BLaER1 (cell line): ENCODE data around the gene RAF1.

Experiments
- H3K27ac ChIP-seq: shearing (Covaris generic); formaldehyde crosslinking; 2 replicates; pipeline ENCODE4 v1.8.1; 2022
- H3K27me3 ChIP-seq: shearing (Covaris generic); formaldehyde crosslinking; 2 replicates; pipeline ENCODE4 v1.8.1; 2022
- H3K36me3 ChIP-seq: shearing (Covaris generic); formaldehyde crosslinking; 2 replicates; pipeline ENCODE4 v1.8.1; 2022
- H3K4me1 ChIP-seq: shearing (Covaris generic); formaldehyde crosslinking; 2 replicates; pipeline ENCODE4 v1.8.1; 2022
- H3K4me2 ChIP-seq: shearing (Covaris generic); formaldehyde crosslinking; 2 replicates; pipeline ENCODE4 v1.8.1; 2022
- H3K4me3 ChIP-seq: shearing (Covaris generic); formaldehyde crosslinking; 2 replicates; pipeline ENCODE4 v1.8.1; 2022
- H3K9ac ChIP-seq: shearing (Covaris generic); formaldehyde crosslinking; 2 replicates; pipeline ENCODE4 v1.8.1; 2022
- H3K9me3 ChIP-seq: shearing (Covaris generic); formaldehyde crosslinking; 2 replicates; pipeline ENCODE4 v1.8.1; 2022
- H4K20me1 ChIP-seq: shearing (Covaris generic); formaldehyde crosslinking; 2 replicates; pipeline ENCODE4 v1.8.1; 2022
- Cebpa-rat ChIP-seq: shearing (Covaris generic); IDR thresholded peaks from 2 replicates; pipeline ENCODE4 v1.8.1; 2022

Gene RAF1

GRCh38 chr3:12584083-12584482 is 79.8 kb downstream of the RAF1 start:
- H3K27ac ChIP-seq: no peak overlapping the region
- H3K4me2 ChIP-seq: no peak overlapping the region
- H3K27me3 ChIP-seq: no peaks in the 10 kb centered on the region
- H4K20me1 ChIP-seq: peaks cover 97% of the 10 kb centered on the region
- no peak overlapping the region for H3K4me3 ChIP-seq
- peaks cover 98% of the 10 kb centered on the region for H3K36me3 ChIP-seq
- no peak overlapping the region for H3K9ac ChIP-seq
- no peaks in the 10 kb centered on the region for H3K9me3 ChIP-seq
- peaks cover 10% of the 10 kb centered on the region for H3K4me1 ChIP-seq
- TF ChIP-seq Cebpa-rat: no peak

DNA sequence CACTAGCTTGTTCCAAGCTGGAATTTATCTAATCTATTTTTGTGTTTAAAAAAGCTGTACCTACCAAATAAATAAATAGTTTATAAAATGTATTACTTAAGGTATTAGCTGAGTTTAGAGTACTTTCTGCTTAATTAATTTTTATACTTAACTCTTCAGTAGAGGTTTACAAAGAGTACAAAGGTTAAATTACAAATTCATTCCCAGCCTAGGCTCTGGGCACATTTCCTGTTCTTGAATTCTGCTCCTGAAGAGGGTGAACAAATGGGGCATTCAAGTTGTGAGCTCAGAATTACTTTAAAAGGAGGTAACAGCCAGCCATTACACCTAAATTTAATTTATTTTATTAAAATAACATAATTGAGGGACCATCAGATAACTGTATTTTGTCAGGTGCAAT is 80.6 kb downstream of the RAF1 start:
- H3K4me2 ChIP-seq: no peak overlapping the region
- no peaks in the 10 kb centered on the region for H3K27me3 ChIP-seq
- H4K20me1 ChIP-seq: peaks cover 95% of the 10 kb centered on the region
- H3K27ac ChIP-seq: no peak overlapping the region
- H3K9ac ChIP-seq: no peak overlapping the region
- H3K4me1 ChIP-seq: peaks cover 14% of the 10 kb centered on the region
- TF ChIP-seq Cebpa-rat: no peak
- H3K36me3 ChIP-seq: peaks cover 98% of the 10 kb centered on the region
- no peak overlapping the region for H3K4me3 ChIP-seq
- no peaks in the 10 kb centered on the region for H3K9me3 ChIP-seq

DNA sequence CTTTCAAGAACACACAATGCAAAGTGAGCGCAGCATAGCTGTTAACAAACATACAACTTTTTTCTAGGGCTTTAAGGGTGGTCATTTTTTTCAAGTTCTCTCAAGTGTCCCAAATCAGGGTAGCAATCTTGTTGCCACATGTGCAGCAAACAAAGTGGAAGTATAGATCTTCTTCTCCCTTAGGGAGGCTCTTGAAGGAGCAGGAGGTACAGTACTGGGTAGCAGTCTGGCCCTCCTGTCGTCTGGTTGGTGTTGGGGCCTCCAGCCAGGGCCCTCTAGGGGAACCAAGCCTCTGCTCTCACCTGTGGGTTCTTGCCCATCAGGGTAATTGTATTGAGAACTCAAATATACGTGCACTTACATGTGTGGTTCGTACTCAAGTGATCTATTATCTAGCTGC is 81.2 kb downstream of the RAF1 start:
- no peak overlapping the region for H3K27ac ChIP-seq
- no peak overlapping the region for H3K4me3 ChIP-seq
- TF ChIP-seq Cebpa-rat: no peak
- H3K27me3 ChIP-seq: no peaks in the 10 kb centered on the region
- peaks cover 94% of the 10 kb centered on the region for H4K20me1 ChIP-seq
- peaks cover 5% of the 10 kb centered on the region for H3K9me3 ChIP-seq
- H3K36me3 ChIP-seq: peaks cover 98% of the 10 kb centered on the region
- H3K9ac ChIP-seq: no peak overlapping the region
- peaks cover 14% of the 10 kb centered on the region for H3K4me1 ChIP-seq
- no peak overlapping the region for H3K4me2 ChIP-seq

DNA sequence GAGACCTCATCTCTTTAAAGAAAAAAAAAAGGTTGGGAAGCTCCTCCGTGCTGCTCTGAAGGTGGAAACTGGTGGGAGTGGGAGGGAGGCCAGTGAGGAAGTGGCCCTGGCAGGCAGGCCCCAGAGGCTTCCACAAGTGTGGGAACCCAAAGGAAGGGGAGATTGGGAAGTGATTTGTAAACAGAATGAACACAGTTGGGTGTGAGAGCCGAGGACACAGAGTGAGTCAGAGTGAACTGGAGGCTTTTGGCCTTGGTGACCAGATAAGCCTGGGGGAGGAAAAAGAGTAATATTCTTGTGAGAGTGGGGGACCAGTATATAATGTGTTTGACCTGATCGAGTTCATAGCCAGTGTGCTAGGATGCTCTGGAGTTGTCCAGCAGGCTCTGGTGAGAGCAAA is 84.0 kb downstream of the RAF1 start:
- peaks cover 98% of the 10 kb centered on the region for H3K36me3 ChIP-seq
- H3K4me3 ChIP-seq: no peak overlapping the region
- H3K9ac ChIP-seq: no peak overlapping the region
- no peaks in the 10 kb centered on the region for H3K27me3 ChIP-seq
- H3K4me1 ChIP-seq: peaks cover 14% of the 10 kb centered on the region
- H3K4me2 ChIP-seq: peak overlapping the region; percentile 73
- H3K27ac ChIP-seq: peak overlapping the region; percentile 74
- peaks cover 17% of the 10 kb centered on the region for H3K9me3 ChIP-seq
- no peak for TF ChIP-seq Cebpa-rat
- peaks cover 66% of the 10 kb centered on the region for H4K20me1 ChIP-seq

DNA sequence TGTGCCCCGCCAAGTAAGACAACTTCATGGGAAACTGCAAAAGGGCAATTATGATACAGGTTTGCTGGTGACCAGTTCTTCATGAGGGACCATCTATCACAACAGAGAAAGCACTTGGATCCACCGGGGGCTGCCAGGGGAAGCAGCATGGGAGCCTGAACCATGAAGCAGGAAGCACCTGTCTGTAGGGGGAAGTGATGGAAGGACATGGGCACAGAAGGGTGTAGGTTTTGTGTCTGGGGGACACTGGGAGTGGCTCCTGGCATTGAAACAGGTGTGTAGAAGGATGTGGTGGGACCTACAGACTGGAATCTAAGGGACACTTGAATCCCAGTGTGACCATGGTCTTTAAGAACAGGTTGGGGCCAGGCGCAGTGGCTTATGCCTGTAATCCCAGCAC is 84.5 kb downstream of the RAF1 start:
- Histone ChIP-seq H3K4me2 (peak overlapping the region; percentile 73), H4K20me1 (peaks cover 62% of the 10 kb centered on the region), H3K9me3 (peaks cover 17% of the 10 kb centered on the region), H3K4me1 (peaks cover 14% of the 10 kb centered on the region), H3K36me3 (peaks cover 98% of the 10 kb centered on the region), H3K4me3 (no peak overlapping the region), H3K9ac (no peak overlapping the region), H3K27ac (peak overlapping the region; percentile 74), H3K27me3 (no peaks in the 10 kb centered on the region)
- no peak for TF ChIP-seq Cebpa-rat

DNA sequence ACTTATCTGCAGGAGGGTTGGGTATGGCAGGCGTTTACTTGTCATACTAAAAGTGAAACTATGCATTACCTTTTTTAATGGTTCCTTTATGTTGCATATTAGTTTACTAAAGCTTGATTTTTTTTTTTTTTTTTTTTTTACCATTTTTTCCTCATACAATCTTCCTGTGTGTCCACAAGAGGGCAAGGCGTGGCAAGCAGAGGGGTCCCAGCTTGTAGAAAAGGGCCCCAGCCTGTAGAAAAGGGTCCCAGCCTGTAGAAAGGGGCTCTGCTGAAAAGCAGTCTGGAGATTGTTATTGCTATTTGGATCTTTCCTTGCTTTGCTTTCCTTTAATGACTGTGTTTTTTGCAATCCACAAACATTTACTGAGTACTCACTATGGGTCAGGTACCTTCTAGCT is 85.2 kb downstream of the RAF1 start:
- Histone ChIP-seq H3K4me1 (peaks cover 14% of the 10 kb centered on the region), H3K27ac (0 out of 2 replicates have a peak overlapping the region, but pooled peaks have one; percentile 74), H4K20me1 (peaks cover 55% of the 10 kb centered on the region), H3K9ac (no peak overlapping the region), H3K27me3 (no peaks in the 10 kb centered on the region), H3K9me3 (peaks cover 17% of the 10 kb centered on the region), H3K36me3 (peaks cover 98% of the 10 kb centered on the region), H3K4me2 (peak overlapping the region; percentile 73), H3K4me3 (no peak overlapping the region)
- no peak for TF ChIP-seq Cebpa-rat

- H3K4me3 ChIP-seq: no peak overlapping the region
- no peak overlapping the region for H3K27ac ChIP-seq
- no peak for TF ChIP-seq Cebpa-rat
- peaks cover 98% of the 10 kb centered on the region for H3K36me3 ChIP-seq
- peaks cover 17% of the 10 kb centered on the region for H3K9me3 ChIP-seq
- H3K4me2 ChIP-seq: no peak overlapping the region
- H3K9ac ChIP-seq: no peak overlapping the region
- peaks cover 41% of the 10 kb centered on the region for H4K20me1 ChIP-seq
- H3K4me1 ChIP-seq: peaks cover 14% of the 10 kb centered on the region
- no peaks in the 10 kb centered on the region for H3K27me3 ChIP-seq
Observed at GRCh38 chr3:12577379-12577778, 86.5 kb downstream of the RAF1 start.

DNA sequence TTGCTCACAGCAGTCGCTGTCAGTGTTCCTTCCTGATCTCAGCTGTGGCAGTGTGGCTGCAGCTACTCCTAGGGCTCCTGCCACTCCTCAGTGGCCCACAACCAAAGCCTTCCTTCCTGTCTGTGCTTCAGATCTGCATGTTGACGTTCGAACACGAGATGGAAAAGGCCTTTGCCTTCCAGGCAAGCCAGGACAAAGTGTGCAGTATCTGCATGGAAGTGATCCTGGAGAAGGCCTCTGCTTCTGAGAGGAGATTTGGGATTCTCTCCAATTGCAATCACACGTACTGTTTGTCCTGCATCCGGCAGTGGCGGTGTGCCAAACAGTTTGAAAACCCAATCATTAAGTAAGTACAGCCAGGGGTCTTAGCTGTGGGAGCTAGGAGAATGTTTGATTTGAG is 89.3 kb downstream of the RAF1 start:
- peaks cover 17% of the 10 kb centered on the region for H3K9me3 ChIP-seq
- no peak overlapping the region for H3K4me2 ChIP-seq
- no peak overlapping the region for H3K27ac ChIP-seq
- no peak for TF ChIP-seq Cebpa-rat
- H4K20me1 ChIP-seq: peaks cover 24% of the 10 kb centered on the region
- no peak overlapping the region for H3K4me3 ChIP-seq
- H3K27me3 ChIP-seq: no peaks in the 10 kb centered on the region
- H3K36me3 ChIP-seq: peaks cover 100% of the 10 kb centered on the region
- no peak overlapping the region for H3K9ac ChIP-seq
- peaks cover 10% of the 10 kb centered on the region for H3K4me1 ChIP-seq

DNA sequence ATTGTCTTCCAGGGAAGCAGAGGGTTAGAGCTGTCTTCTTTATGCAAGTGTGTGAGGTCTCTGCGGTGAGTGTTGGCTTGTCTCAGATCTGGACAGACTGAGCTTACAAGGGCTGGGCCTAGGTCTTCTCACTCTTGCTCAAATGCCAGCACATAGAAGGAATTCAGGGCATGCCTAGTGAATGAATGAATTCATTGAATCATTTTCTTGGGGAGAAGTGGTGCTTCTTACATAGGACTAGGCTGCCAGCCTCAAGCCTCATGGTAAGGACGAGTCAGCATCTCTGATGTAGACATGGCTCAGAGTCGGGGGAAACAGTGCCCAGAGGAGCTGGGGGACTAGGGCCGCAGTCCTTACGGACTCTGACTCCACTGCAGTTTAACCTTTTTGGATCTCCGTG is 89.8 kb downstream of the RAF1 start:
- no peak for TF ChIP-seq Cebpa-rat

GRCh38 chr3:12571986-12572385 is 91.9 kb downstream of the RAF1 start:
- Histone ChIP-seq H3K9me3 (peaks cover 8% of the 10 kb centered on the region), H3K27ac (no peak overlapping the region), H3K4me1 (no peaks in the 10 kb centered on the region; the same call in 1 of the 2 replicates), H3K27me3 (no peaks in the 10 kb centered on the region), H3K36me3 (peaks cover 91% of the 10 kb centered on the region), H4K20me1 (peaks cover 34% of the 10 kb centered on the region), H3K4me3 (no peak overlapping the region), H3K4me2 (no peak overlapping the region), H3K9ac (no peak overlapping the region)
- TF ChIP-seq Cebpa-rat: no peak

More for the DNA sequence above, 89.8 kb downstream of the RAF1 start:
- Histone ChIP-seq H3K36me3 (peaks cover 100% of the 10 kb centered on the region), H3K9me3 (peaks cover 17% of the 10 kb centered on the region), H3K27ac (no peak overlapping the region), H3K4me3 (no peak overlapping the region), H3K4me2 (no peak overlapping the region), H4K20me1 (peaks cover 24% of the 10 kb centered on the region), H3K4me1 (peaks cover 5% of the 10 kb centered on the region), H3K9ac (no peak overlapping the region), H3K27me3 (no peaks in the 10 kb centered on the region)

- Histone ChIP-seq H4K20me1 (peaks cover 41% of the 10 kb centered on the region), H3K4me3 (no peak overlapping the region), H3K4me2 (no peak overlapping the region), H3K27me3 (no peaks in the 10 kb centered on the region), H3K27ac (no peak overlapping the region), H3K36me3 (peaks cover 83% of the 10 kb centered on the region), H3K9ac (no peak overlapping the region), H3K9me3 (peaks cover 25% of the 10 kb centered on the region), H3K4me1 (no peaks in the 10 kb centered on the region; the same call in 1 of the 2 replicates)
- TF ChIP-seq Cebpa-rat: no peak
Observed at GRCh38 chr3:12569836-12570235, 94.1 kb downstream of the RAF1 start.
